ENCODE data around the gene GPR171.

The GPR171 gene

DNA sequence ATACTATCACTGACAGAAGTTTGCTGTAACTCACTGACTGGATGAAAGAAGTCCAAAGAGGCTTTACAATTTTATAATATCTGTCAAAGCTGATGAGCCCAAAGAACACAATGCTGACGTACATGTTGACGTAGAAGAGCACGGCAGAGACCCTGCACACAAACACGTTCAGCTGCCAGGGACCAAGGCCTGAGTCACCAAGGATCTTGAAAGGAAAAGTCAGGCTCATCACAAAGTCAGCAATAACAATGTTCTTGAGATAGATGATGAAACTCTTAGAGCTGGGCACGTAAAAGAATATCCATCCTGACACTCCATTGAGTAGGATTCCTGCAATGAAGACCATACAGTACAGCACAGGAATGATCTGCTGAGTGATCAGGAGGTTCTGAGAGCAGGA is 10.9 kb upstream of the GPR171 start:
- no peaks in the 10 kb centered on the region for H3K9me2 ChIP-seq (replicated peaks; ENCODE audit: insufficient read depth, low read length)
- H3K27ac ChIP-seq (ENCODE audit: low read length), result no peak overlapping the region
- TF ChIP-seq, protein P1, sequence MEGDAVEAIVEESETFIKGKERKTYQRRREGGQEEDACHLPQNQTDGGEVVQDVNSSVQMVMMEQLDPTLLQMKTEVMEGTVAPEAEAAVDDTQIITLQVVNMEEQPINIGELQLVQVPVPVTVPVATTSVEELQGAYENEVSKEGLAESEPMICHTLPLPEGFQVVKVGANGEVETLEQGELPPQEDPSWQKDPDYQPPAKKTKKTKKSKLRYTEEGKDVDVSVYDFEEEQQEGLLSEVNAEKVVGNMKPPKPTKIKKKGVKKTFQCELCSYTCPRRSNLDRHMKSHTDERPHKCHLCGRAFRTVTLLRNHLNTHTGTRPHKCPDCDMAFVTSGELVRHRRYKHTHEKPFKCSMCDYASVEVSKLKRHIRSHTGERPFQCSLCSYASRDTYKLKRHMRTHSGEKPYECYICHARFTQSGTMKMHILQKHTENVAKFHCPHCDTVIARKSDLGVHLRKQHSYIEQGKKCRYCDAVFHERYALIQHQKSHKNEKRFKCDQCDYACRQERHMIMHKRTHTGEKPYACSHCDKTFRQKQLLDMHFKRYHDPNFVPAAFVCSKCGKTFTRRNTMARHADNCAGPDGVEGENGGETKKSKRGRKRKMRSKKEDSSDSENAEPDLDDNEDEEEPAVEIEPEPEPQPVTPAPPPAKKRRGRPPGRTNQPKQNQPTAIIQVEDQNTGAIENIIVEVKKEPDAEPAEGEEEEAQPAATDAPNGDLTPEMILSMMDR (IDR thresholded peaks at IDR 0.05; ENCODE audit: low read length), result no peak
- TF ChIP-seq EZH2phosphoT487 (IDR thresholded peaks at IDR 0.05; ENCODE audit: low read length) (no peak), EZH2 (optimal IDR thresholded peaks at IDR 0.05; ENCODE audit: low read depth, low read length) (no peak)
- no peaks in the 10 kb centered on the region for H4K20me1 ChIP-seq (ENCODE audit: insufficient read depth, low read length)
- no peak for DNase-seq
- no peaks in the 10 kb centered on the region for H3K27me3 ChIP-seq (replicated peaks; ENCODE audit: insufficient read depth, low read length)
- H3K36me3 ChIP-seq (replicated peaks; ENCODE audit: insufficient read depth, low read length), result no peaks in the 10 kb centered on the region
- no peak overlapping the region for H3K9ac ChIP-seq (ENCODE audit: low read length)
- no peak overlapping the region for H3K4me2 ChIP-seq (ENCODE audit: low read depth, low read length)
- H2AFZ ChIP-seq (ENCODE audit: low read length), result no peak overlapping the region
- no peaks in the 10 kb centered on the region for H3K79me2 ChIP-seq (ENCODE audit: low read length)
- H3K4me3 ChIP-seq (ENCODE audit: low read length), result no peak overlapping the region
- H3K4me1 ChIP-seq (ENCODE audit: low read length), result no peaks in the 10 kb centered on the region
- no peaks in the 10 kb centered on the region for H3F3A ChIP-seq (ENCODE audit: insufficient read depth, low read length)
- no peaks in the 10 kb centered on the region for H3K9me3 ChIP-seq (replicated peaks; ENCODE audit: insufficient read depth, low read length)

DNA sequence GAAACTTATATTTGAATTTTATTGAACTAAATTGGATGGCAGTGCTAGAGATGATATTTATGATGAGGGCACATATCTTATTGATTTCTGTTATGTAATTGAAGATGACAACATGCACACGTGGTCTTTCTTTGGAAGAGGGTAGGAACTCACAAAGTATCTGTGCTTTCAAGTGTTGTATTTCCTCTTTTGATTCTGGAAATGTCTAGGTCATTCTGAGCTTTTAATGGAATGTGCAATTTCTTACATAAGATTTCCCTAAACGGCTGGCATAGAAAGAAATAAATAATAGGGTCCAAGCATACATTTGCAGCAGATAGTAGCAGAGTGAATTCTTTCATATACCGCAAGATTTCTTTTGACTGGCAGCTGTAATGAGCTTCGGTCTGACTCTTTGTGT is 10.1 kb upstream of the GPR171 start:
- Histone ChIP-seq H3K4me1 (ENCODE audit: low read length) (no peaks in the 10 kb centered on the region), H3K36me3 (replicated peaks; ENCODE audit: insufficient read depth, low read length) (no peaks in the 10 kb centered on the region), H2AFZ (ENCODE audit: low read length) (no peak overlapping the region), H3K4me2 (ENCODE audit: low read depth, low read length) (no peak overlapping the region), H3K27me3 (replicated peaks; ENCODE audit: insufficient read depth, low read length) (no peaks in the 10 kb centered on the region), H3K9me2 (replicated peaks; ENCODE audit: insufficient read depth, low read length) (no peaks in the 10 kb centered on the region), H4K20me1 (ENCODE audit: insufficient read depth, low read length) (no peaks in the 10 kb centered on the region), H3K4me3 (ENCODE audit: low read length) (no peak overlapping the region), H3K9me3 (replicated peaks; ENCODE audit: insufficient read depth, low read length) (no peaks in the 10 kb centered on the region), H3K9ac (ENCODE audit: low read length) (no peak overlapping the region), H3K79me2 (ENCODE audit: low read length) (no peaks in the 10 kb centered on the region), H3F3A (ENCODE audit: insufficient read depth, low read length) (no peaks in the 10 kb centered on the region), H3K27ac (ENCODE audit: low read length) (no peak overlapping the region)
- TF ChIP-seq, protein P1 (IDR thresholded peaks at IDR 0.05; ENCODE audit: low read length), result no peak
- TF ChIP-seq EZH2phosphoT487 (IDR thresholded peaks at IDR 0.05; ENCODE audit: low read length), result no peak
- TF ChIP-seq EZH2 (optimal IDR thresholded peaks at IDR 0.05; ENCODE audit: low read depth, low read length), result no peak
- DNase-seq, result no peak

DNA sequence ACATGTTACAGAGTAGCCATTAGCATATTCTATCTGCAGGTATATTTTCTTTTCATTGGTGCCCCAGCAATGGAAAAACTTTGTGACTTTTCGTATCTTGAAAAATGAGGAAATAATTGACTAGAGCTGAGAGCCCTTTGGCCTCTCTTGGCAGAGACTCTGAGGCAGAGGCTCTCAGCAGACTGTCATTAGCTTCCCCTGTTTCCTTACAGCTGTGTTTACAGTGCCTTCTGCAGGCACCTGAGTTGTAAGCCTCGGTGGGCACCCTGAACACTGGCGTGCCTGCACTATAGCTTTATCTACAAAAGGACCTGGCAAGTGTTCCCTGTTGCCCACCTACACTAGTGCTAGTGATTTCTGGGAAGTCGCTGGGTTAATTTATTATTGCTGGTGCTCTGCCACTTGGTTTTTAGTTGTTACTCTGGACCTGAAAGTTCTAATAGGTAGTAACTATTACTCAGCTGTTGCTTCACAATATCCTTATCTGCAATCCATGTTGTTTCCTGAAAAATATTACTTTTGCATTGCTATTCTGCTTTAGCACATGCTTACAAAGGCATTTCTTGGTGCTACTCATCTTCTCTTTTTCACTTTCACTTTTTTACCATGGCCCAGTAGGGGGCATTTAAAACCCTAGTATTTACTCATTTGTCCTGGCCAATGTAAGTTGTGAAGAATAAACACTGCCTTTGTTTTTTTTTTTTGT is 7.8 kb upstream of the GPR171 start:
- no peaks in the 10 kb centered on the region for H3K79me2 ChIP-seq (ENCODE audit: low read length)
- H3K4me1 ChIP-seq (ENCODE audit: low read length), result no peaks in the 10 kb centered on the region
- H3K36me3 ChIP-seq (replicated peaks; ENCODE audit: insufficient read depth, low read length), result no peaks in the 10 kb centered on the region
- no peak overlapping the region for H3K27ac ChIP-seq (ENCODE audit: low read length)
- H3K27me3 ChIP-seq (replicated peaks; ENCODE audit: insufficient read depth, low read length), result no peaks in the 10 kb centered on the region
- no peak overlapping the region for H3K4me2 ChIP-seq (ENCODE audit: low read depth, low read length)
- H2AFZ ChIP-seq (ENCODE audit: low read length), result no peak overlapping the region
- H3K9me2 ChIP-seq (replicated peaks; ENCODE audit: insufficient read depth, low read length), result no peaks in the 10 kb centered on the region
- DNase-seq, result no peak
- H3K4me3 ChIP-seq (ENCODE audit: low read length), result no peak overlapping the region
- no peaks in the 10 kb centered on the region for H4K20me1 ChIP-seq (ENCODE audit: insufficient read depth, low read length)
- TF ChIP-seq, protein P1 (IDR thresholded peaks at IDR 0.05; ENCODE audit: low read length), result peak; percentile 23
- no peak for TF ChIP-seq EZH2 (optimal IDR thresholded peaks at IDR 0.05; ENCODE audit: low read depth, low read length)
- no peak overlapping the region for H3K9ac ChIP-seq (ENCODE audit: low read length)
- H3K9me3 ChIP-seq (replicated peaks; ENCODE audit: insufficient read depth, low read length), result no peaks in the 10 kb centered on the region
- H3F3A ChIP-seq (ENCODE audit: insufficient read depth, low read length), result no peaks in the 10 kb centered on the region

Data from MM.1S (cell line).